Endothelial cell of umbilical vein (primary cell): Measurements from ENCODE around the gene ECPAS. TPM values are rescaled to one million over a fixed set of nuclear protein-coding genes. Genes with fewer than 3 reads are reported as not detected.
"Not testable (repeated sequence)": the region's sequence is repeated elsewhere in the genome, so short reads cannot be mapped to it uniquely, and the experiment has no call there.

ENCODE experiments used
- BruUV-seq: library from RNA; stranded (reverse); fragments of 400-500 nt; replicated peaks from 2 replicates; lab custom pipeline; 2021; lab: Mats Ljungman, UMichigan
- CTCF ChIA-PET: fragments of 300-600, 350-600 bp; sonication (Branson Sonifier 250); formaldehyde crosslinking; loops from one replicate; lab custom pipeline; 2021; ENCODE audit warnings: antibody characterized with exemption, inconsistent platforms; lab: Charles Lee
- POLR2A ChIA-PET: fragments of 300-600, 350-600 bp; sonication (Branson Sonifier 250); formaldehyde crosslinking; loops from one replicate; lab custom pipeline; 2021; ENCODE audit warnings: antibody characterized with exemption, inconsistent platforms; lab: Charles Lee
- DNase-seq: peaks from one replicate; pipeline ENCODE4 v3.0.0-alpha.2; 2011; ENCODE audit warnings: low read depth, low spot score
- FAIRE-seq: peaks from 2 replicates; lab custom pipeline; 2011; peaks lifted over from hg19 to GRCh38; lab: Jason Lieb, UNC
- H2AFZ ChIP-seq: 2 replicates; pipeline ENCODE4 v1.6.0; 2012; ENCODE audit warnings: low read depth, low read length, control low read depth, inconsistent platforms
- H3K27ac ChIP-seq: 2 replicates; pipeline ENCODE4 v1.5.1; 2011; ENCODE audit warnings: low read depth, mild to moderate bottlenecking, control low read depth, low read length, moderate library complexity; ENCODE audit not compliant: insufficient read depth
- H3K27me3 ChIP-seq, 2 experiments: 2 replicates each; pipeline versions ENCODE4 v1.6.0 to v1.6.1; 2011; ENCODE audit warnings: low read length in 2 of 2, mixed read lengths in 1 of 2; ENCODE audit not compliant: control insufficient read depth in 2 of 2, insufficient read depth in 2 of 2
- H3K36me3 ChIP-seq, 2 experiments: 2 replicates in 1 of 2; 3 replicates in 1 of 2; pipeline ENCODE4 v1.5.1; 2011; ENCODE audit warnings: low read length in 2 of 2, mild to moderate bottlenecking in 1 of 2, moderate library complexity in 1 of 2; ENCODE audit not compliant: control insufficient read depth in 2 of 2, insufficient read depth in 2 of 2; ENCODE audit errors: extremely low read depth in 1 of 2
- H3K4me1 ChIP-seq: 3 replicates; pipeline ENCODE4 v1.5.1; 2011; ENCODE audit warnings: mild to moderate bottlenecking, low read length; ENCODE audit not compliant: control insufficient read depth, insufficient read depth; ENCODE audit errors: extremely low read depth
- H3K4me2 ChIP-seq: 2 replicates; pipeline ENCODE4 v1.6.1; 2011; ENCODE audit warnings: low read length, control low read depth, mixed read lengths; ENCODE audit not compliant: insufficient read depth
- H3K4me3 ChIP-seq, 3 experiments: fragments of 200-600 bp in 1 of 3; sonication (generic), shearing (Covaris generic) in 1 of 3; replicated peaks in 1 of 3; 2 replicates each; pipeline ENCODE4 v1.5.1; 2011 to 2016; ENCODE audit warnings: control low read depth in 3 of 3, low read length in 3 of 3, mild to moderate bottlenecking in 2 of 3, inconsistent platforms in 1 of 3, low read depth in 1 of 3, moderate library complexity in 1 of 3; ENCODE audit not compliant: insufficient read depth in 1 of 3
- H3K79me2 ChIP-seq: 2 replicates; pipeline ENCODE4 v1.6.0; 2012; ENCODE audit warnings: low read length, inconsistent platforms; ENCODE audit not compliant: control insufficient read depth, insufficient read depth
- H3K9ac ChIP-seq: replicated peaks from 2 replicates; pipeline ENCODE3; 2011; ENCODE audit warnings: low read length, control low read depth; ENCODE audit not compliant: insufficient read depth; ENCODE audit errors: extremely low read depth
- H3K9me1 ChIP-seq: replicated peaks from 3 replicates; pipeline ENCODE4 v1.6.0; 2011; ENCODE audit warnings: mild to moderate bottlenecking, low read length; ENCODE audit not compliant: control insufficient read depth, insufficient read depth; ENCODE audit errors: extremely low read depth
- H3K9me3 ChIP-seq: replicated peaks from 2 replicates; pipeline ENCODE4 v1.5.1; 2012; ENCODE audit warnings: low read length, inconsistent platforms; ENCODE audit not compliant: control insufficient read depth, insufficient read depth
- H4K20me1 ChIP-seq: replicated peaks from 2 replicates; pipeline ENCODE3; 2011; ENCODE audit warnings: mild to moderate bottlenecking, low read length; ENCODE audit not compliant: control insufficient read depth, insufficient read depth; ENCODE audit errors: extremely low read depth
- EZH2 ChIP-seq: IDR thresholded peaks from 2 replicates; pipeline ENCODE4 v1.6.1; 2012; ENCODE audit warnings: borderline replicate concordance, low read depth, mild to moderate bottlenecking, moderate library complexity, low read length, inconsistent platforms; ENCODE audit not compliant: severe bottlenecking
- FOS ChIP-seq: IDR thresholded peaks from 2 replicates; pipeline ENCODE4 v1.6.1; 2011; ENCODE audit warnings: mild to moderate bottlenecking, low read length, moderate library complexity, borderline replicate concordance; ENCODE audit not compliant: insufficient read depth
- GATA2 ChIP-seq: IDR thresholded peaks from 2 replicates; pipeline ENCODE4 v1.7.0; 2011; ENCODE audit warnings: low read depth, mild to moderate bottlenecking, moderate library complexity, mixed read lengths, low read length; ENCODE audit not compliant: insufficient read length, insufficient read depth
- JUN ChIP-seq: IDR thresholded peaks from 2 replicates; pipeline ENCODE4 v1.6.1; 2011; ENCODE audit warnings: borderline replicate concordance, low read depth; ENCODE audit not compliant: insufficient read length, insufficient read depth
- MAX ChIP-seq: IDR thresholded peaks from 2 replicates; pipeline ENCODE4 v1.6.1; 2011; ENCODE audit not compliant: insufficient read depth, insufficient read length
- POLR2A ChIP-seq: IDR thresholded peaks from 2 replicates; pipeline ENCODE4 v1.6.1; 2012; ENCODE audit warnings: low read depth, mild to moderate bottlenecking, control low read depth, low read length
- POLR2AphosphoS5 ChIP-seq: IDR thresholded peaks from 2 replicates; pipeline ENCODE4 v1.6.1; 2012; ENCODE audit warnings: low read depth, mild to moderate bottlenecking, control low read depth, low read length, moderate library complexity; ENCODE audit not compliant: insufficient read depth
- dilution Hi-C: fragments of 300-500 bp; cut with MboI; formaldehyde crosslinking; loops from one replicate; pipeline ENCODE4 v1.15.0; 2019; ENCODE audit warnings: low sequenced_read_pairs; ENCODE audit not compliant: extremely low pct_ligation_motif_present
- intact Hi-C: fragments of 100-400 bp; cut with micrococcal nuclease; formaldehyde crosslinking; loops from one replicate; pipeline ENCODE4 v1.10.0; 2022
- polyA plus RNA-seq, 4 experiments: library from polyadenylated mRNA; depleted of rRNA in 3 of 4; stranded (reverse) in 3 of 4; unstranded in 1 of 4; fragments of >200 nt; gene quantifications; 2 replicates each; pipeline versions ENCODE4 v1.2.1 to v1.2.3, GENCODE V29; 2011 to 2012; ENCODE audit warnings: missing spikeins in 1 of 4
- total RNA-seq: library from RNA; stranded (reverse); gene quantifications from 2 replicates; pipeline ENCODE4 v1.2.3, GENCODE V29; 2021

ECPAS gene
- total and polyA plus RNA-seq, 2 donors (not counting 3 experiments of a cell fraction or from before 2014, with no cell fraction given): 17.9 to 89.3 TPM

- H3K4me3 ChIP-seq: no peak overlapping the region
- H3K4me1 ChIP-seq: no peaks in the 10 kb centered on the region
- H3K9ac ChIP-seq: no peak overlapping the region
- no peak overlapping the region for H3K4me2 ChIP-seq
- POLR2A ChIA-PET: no interaction called here
- FAIRE-seq (no peak), DNase-seq (no peak)
- no TSS peak for BruUV-seq
- peaks cover 6% of the 10 kb centered on the region for H3K79me2 ChIP-seq
- H3K27me3 ChIP-seq: no peaks in the 10 kb centered on the region
- intact Hi-C loops: no loop called here
- H4K20me1 ChIP-seq: no peaks in the 10 kb centered on the region
- dilution Hi-C loops: no loop called here
- H3K36me3 ChIP-seq: peaks cover 13 to 16% of the 10 kb centered on the region in 2 experiments
- no peaks in the 10 kb centered on the region for H3K9me1 ChIP-seq
- no peak overlapping the region for H2AFZ ChIP-seq
- CTCF ChIA-PET: no interaction called here
- TF ChIP-seq POLR2AphosphoS5: no peak
- H3K9me3 ChIP-seq: no peaks in the 10 kb centered on the region
- no peak overlapping the region for H3K27ac ChIP-seq
These were observed 76.4 kb downstream of the ECPAS start for GRCh38 chr9:111407813-111408212.

- DNase-seq: no peak
- no peaks in the 10 kb centered on the region for H4K20me1 ChIP-seq
- FAIRE-seq: no peak
- intact Hi-C loops (no loop called here), dilution Hi-C loops (no loop called here)
- H3K79me2 ChIP-seq: peaks cover 6% of the 10 kb centered on the region
- no peaks in the 10 kb centered on the region for H3K9me1 ChIP-seq
- peaks cover 13 to 14% of the 10 kb centered on the region in 2 experiments for H3K36me3 ChIP-seq
- H3K4me2 ChIP-seq: no peak overlapping the region
- H2AFZ ChIP-seq: no peak overlapping the region
- no peaks in the 10 kb centered on the region for H3K27me3 ChIP-seq
- H3K9ac ChIP-seq: no peak overlapping the region
- CTCF ChIA-PET: no interaction called here
- TF ChIP-seq POLR2A: no peak
- TF ChIP-seq MAX: no peak
- no peak for TF ChIP-seq JUN
- TF ChIP-seq FOS: no peak
- TF ChIP-seq GATA2: no peak
- no peak for TF ChIP-seq POLR2AphosphoS5
- TF ChIP-seq EZH2: no peak
- H3K27ac ChIP-seq: no peak overlapping the region
- no TSS peak for BruUV-seq
- POLR2A ChIA-PET: no interaction called here
- no peak overlapping the region for H3K4me3 ChIP-seq
- no peaks in the 10 kb centered on the region for H3K9me3 ChIP-seq
- H3K4me1 ChIP-seq: no peaks in the 10 kb centered on the region
These were observed 78.5 kb downstream of the ECPAS start for GRCh38 chr9:111405701-111406100.

- CTCF ChIA-PET: interaction anchor here (0.8 to 1.3 kb wide), 2 partner anchors 8 to 9 kb away, joined by 3 to 4 read pairs; no protein-coding TSS in a partner anchor
- H3K9me1 ChIP-seq, H3K4me1 ChIP-seq, H3K27ac ChIP-seq, H3K4me3 ChIP-seq, H4K20me1 ChIP-seq, H3K27me3 ChIP-seq, DNase-seq, FAIRE-seq, H3K9me3 ChIP-seq, dilution Hi-C loops, POLR2A ChIA-PET, H3K9ac ChIP-seq, H2AFZ ChIP-seq, H3K4me2 ChIP-seq, BruUV-seq: not testable (repeated sequence)
- Histone ChIP-seq H3K36me3 (peaks cover 6 to 13% of the 10 kb centered on the region in 2 experiments), H3K79me2 (peaks cover 11% of the 10 kb centered on the region)
- intact Hi-C loops: loop anchor here (2.0 kb wide), 1 partner anchor 763 kb away; no protein-coding TSS in a partner anchor
These were observed 82.7 kb downstream of the ECPAS start for GRCh38 chr9:111401486-111401885.
